HL-60/S4 treated with phorbol 12-myristate 13-acetate at 8.2 ng/mL for 4 days and 3 days (cell line): ENCODE measurements around the gene AFF1.
"Not testable (repeated sequence)": the region's sequence is repeated elsewhere in the genome, so short reads cannot be mapped to it uniquely, and the experiment has no call there.

Experiments used
- in situ Hi-C: fragments of 300-500 bp; cut with MboI; formaldehyde crosslinking; loops from 2 replicates; pipeline ENCODE4 v1.15.0; 2022; ENCODE audit warnings: low sequenced_read_pairs

AFF1 gene

GRCh38 chr4:87074121-87074488 is 139.3 kb downstream of the AFF1 start:
- in situ Hi-C loops: no loop called here

GRCh38 chr4:87075876-87076275 is 141.1 kb downstream of the AFF1 start:
- in situ Hi-C loops: no loop called here

- in situ Hi-C loops: no loop called here
These were observed 142.0 kb downstream of the AFF1 start for GRCh38 chr4:87076690-87077358.

- in situ Hi-C loops: no loop called here
These were observed 143.2 kb downstream of the AFF1 start for GRCh38 chr4:87077914-87078585.

- in situ Hi-C loops: no loop called here
These were observed 144.2 kb downstream of the AFF1 start for GRCh38 chr4:87078987-87079486.

- in situ Hi-C loops: no loop called here
These were observed 145.2 kb downstream of the AFF1 start for GRCh38 chr4:87079967-87080366.

GRCh38 chr4:87080462-87080861 is 145.7 kb downstream of the AFF1 start:
- in situ Hi-C loops: no loop called here

GRCh38 chr4:87081826-87082225 is 147.0 kb downstream of the AFF1 start:
- in situ Hi-C loops: no loop called here

GRCh38 chr4:87085732-87086131 is 150.9 kb downstream of the AFF1 start:
- in situ Hi-C loops: not testable (repeated sequence)

- in situ Hi-C loops: no loop called here
These were observed 151.5 kb downstream of the AFF1 start for GRCh38 chr4:87086143-87086805.

- in situ Hi-C loops: no loop called here
These were observed 152.2 kb downstream of the AFF1 start for GRCh38 chr4:87087015-87087414.

- in situ Hi-C loops: no loop called here
These were observed 152.6 kb downstream of the AFF1 start for GRCh38 chr4:87087420-87087819.

GRCh38 chr4:87088186-87088585 is 153.4 kb downstream of the AFF1 start:
- in situ Hi-C loops: no loop called here

GRCh38 chr4:87089368-87089767 is 154.6 kb downstream of the AFF1 start:
- in situ Hi-C loops: no loop called here

GRCh38 chr4:87090305-87090704 is 155.5 kb downstream of the AFF1 start:
- in situ Hi-C loops: loop anchor here (10.0 kb wide), 1 partner anchor 166 kb away; no protein-coding TSS in a partner anchor

- in situ Hi-C loops: loop anchor here (10.0 kb wide), 1 partner anchor 168 kb away; no protein-coding TSS in a partner anchor
These were observed 157.8 kb downstream of the AFF1 start for GRCh38 chr4:87092389-87093141.

GRCh38 chr4:87093443-87094123 is 158.8 kb downstream of the AFF1 start:
- in situ Hi-C loops: loop anchor here (10.0 kb wide), 1 partner anchor 169 kb away; no protein-coding TSS in a partner anchor

GRCh38 chr4:87097075-87097474 is 162.3 kb downstream of the AFF1 start:
- in situ Hi-C loops: loop anchor here (10.0 kb wide), 1 partner anchor 172 kb away; no protein-coding TSS in a partner anchor

GRCh38 chr4:87100168-87100567 is 165.4 kb downstream of the AFF1 start:
- in situ Hi-C loops: no loop called here

GRCh38 chr4:87101543-87102199 is 166.9 kb downstream of the AFF1 start:
- in situ Hi-C loops: no loop called here
